GM18508 (cell line): ENCODE results near the gene HELB.

Experiments
- ATAC-seq: cut with Tn5 transposase; IDR thresholded peaks from one replicate; pipeline ENCODE4 v1.9.1; 2021; ENCODE audit warnings: moderate number of reproducible peaks; ENCODE audit not compliant: insufficient read depth, unreplicated experiment

Gene HELB

GRCh38 chr12:66301944-66302826 lies at the start of gene HELB:
TSS of gene HELB (plus strand) at chr12:66302493. CDS start at chr12:66302604, 111 bp downstream.
- peak; percentile 81 for ATAC-seq

GRCh38 chr12:66252771-66253170 lies 49.5 kb upstream of the HELB start:
- ATAC-seq: no peak

GRCh38 chr12:66255737-66256136 lies 46.6 kb upstream of the HELB start:
- no peak for ATAC-seq

DNA sequence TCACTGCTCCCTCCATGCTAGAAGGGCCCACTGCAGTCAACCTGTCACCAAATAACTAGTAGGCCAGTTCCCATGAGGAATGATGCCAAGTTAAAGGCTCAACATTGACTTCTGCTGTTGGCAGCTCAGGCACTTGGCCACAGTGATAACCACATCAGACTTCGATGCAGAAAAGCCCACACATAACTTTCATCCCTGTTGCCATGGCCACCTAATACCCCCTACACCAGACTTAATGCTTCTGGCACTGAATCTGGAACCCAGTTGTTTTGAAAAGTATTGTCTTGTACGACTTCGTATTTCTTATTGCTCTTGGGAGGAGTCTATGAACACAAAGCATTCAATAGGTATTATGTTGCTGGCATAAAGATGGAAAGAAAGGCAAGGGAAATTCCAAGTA lies 44.3 kb upstream of the HELB start:
- ATAC-seq: no peak

DNA sequence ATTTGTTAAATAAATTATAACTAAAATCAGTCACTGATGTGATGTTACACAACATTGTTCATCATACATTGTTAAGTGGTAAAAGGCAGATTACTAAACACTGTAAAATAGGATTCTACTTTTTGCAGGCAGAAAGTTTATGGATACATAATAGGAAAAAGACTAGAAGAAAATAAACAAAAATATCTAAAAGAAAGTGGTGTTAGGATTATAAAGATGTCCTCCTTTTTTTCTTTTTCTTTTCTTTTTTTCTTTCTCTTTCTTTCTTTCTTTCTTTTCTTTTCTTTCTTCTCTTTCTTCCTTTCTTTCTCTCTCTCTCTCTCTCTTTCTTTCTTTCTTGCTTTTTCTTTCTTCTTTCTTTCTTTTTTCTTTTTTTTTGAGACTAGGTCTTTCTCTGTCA lies 39.6 kb upstream of the HELB start:
- ATAC-seq: no peak

DNA sequence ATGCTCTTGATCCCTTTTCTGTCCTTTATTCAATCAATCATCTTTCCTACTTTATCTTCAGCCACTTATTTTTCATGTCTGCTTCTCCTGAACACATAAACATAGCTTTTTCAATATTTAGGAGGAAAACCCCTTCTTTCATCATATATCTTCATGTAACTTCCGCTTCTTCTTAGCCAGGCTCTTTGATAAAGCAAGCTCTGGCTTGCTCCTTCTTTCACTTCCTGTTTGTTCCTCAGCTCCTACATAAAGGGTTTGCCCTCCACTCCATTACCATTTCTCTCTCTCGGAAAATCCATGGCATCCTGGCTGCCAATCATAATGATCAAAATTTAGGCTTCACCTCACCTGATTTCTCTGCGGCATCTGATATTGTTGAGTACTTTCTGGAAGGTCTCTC lies 33.7 kb upstream of the HELB start:
- ATAC-seq: no peak

- no peak for ATAC-seq
Observed at GRCh38 chr12:66269142-66269541, 33.2 kb upstream of the HELB start.

DNA sequence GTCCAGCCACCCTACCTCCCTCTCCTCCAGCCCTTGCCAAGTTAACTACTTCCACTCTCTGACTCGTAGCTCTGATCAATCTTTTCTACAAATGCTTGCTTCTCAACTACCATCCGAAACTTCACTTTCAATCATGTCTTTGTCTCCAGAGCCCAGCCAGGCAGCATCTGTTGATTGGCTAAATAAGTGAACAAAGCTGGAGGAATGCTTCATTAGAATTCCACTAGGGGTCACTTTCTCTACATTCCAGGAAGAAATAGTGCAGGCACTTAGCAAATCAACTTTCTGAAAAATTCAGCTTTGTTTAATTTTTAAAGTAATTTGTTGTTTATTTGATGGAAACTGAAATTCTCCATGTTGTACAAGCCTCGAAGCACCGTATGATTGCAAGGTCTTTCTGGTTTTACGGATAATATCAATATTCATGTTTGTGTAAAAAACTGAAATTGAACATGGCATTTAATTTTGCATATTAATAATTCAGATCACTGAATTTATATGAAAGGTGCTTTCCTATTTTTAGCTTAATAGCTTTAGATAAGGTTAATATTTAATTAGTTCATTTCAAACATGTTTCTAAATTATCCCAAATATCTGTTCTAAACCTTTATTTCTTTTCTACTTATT lies 32.4 kb upstream of the HELB start:
- no peak for ATAC-seq

DNA sequence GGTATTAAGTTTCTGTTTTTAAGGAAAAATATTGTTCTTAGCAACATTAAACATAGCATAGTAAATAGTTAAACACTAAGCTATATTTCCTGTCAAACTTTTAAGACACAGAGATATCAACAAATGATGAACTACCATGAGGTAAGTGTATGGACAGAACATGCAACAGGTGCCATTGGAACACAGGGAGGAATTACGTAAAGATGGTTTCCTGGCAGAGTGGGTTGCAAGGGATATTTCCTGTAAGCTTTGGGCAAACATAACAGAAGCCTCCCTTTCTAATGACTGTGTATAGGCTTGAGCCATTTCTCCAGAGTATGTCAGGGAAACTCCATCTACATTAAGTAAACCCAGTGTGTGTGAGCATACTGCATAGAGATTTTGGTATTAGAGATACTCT lies 31.7 kb upstream of the HELB start:
- ATAC-seq: no peak

DNA sequence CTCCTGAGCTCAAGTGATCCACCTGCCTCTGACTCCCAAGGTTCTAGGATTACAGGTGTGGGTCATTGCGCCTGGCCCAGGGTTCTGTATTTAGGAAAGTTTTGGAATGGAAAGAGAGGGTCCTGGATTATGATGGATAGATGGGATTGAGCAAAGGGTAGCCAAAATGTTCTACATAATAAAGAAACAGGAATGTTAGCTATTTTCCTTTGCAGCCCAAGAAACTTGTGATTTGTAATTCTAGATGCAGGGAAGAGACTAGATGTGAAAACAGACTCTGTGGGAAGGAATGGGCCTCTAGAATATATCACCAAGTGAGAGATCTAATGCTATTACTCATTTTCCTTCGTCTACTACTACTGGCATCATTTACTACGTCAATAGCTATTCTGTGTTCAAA lies 29.6 kb upstream of the HELB start:
- no peak for ATAC-seq

DNA sequence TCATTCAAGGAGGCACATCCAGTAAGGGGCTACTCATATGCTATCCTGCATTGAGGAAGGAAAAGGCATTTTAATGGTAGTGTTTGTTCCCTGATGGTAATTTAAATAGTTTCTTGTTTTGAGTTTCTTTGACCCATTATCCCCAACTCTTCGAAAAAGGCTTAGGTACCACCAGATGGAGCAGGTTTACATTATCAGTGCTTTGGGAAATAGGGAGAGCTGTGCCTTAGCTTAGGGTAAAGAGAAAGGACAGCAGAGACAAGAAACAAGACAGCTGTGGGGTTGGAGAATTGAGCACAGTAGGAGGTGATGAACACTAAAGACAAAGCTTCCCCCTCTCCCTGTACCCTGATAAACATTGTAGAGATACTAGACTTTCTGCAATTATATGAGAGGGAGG lies 29.1 kb upstream of the HELB start:
- no peak for ATAC-seq

- ATAC-seq: no peak
Observed at GRCh38 chr12:66275040-66275439, 27.3 kb upstream of the HELB start.

DNA sequence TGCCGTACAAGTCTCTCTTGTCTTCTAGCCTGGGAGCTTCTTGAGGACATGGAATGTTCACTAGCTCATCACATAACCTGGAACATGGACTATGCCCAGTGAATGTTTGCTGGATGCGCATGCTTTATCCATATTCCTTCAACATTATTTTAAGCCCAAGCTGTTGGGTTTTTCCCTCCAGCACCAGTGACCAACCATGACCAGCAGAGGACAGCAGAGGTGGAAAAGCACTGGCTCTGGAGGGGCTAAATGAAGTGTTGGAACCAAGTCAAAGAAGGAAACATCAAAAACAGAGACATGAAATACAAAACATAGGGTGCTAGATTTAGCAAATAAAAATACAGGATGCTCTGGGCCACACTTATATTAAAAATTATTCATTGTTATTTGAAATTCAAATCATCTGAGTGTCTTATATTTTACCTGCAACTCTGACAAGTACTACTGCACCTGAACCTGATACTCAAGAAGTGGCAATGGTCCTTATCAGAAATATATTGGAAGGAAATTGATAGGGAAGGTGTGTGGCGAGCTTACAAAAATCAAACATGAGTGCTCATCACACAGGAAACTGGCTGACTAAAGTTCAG lies 23.1 kb upstream of the HELB start:
- ATAC-seq: no peak

DNA sequence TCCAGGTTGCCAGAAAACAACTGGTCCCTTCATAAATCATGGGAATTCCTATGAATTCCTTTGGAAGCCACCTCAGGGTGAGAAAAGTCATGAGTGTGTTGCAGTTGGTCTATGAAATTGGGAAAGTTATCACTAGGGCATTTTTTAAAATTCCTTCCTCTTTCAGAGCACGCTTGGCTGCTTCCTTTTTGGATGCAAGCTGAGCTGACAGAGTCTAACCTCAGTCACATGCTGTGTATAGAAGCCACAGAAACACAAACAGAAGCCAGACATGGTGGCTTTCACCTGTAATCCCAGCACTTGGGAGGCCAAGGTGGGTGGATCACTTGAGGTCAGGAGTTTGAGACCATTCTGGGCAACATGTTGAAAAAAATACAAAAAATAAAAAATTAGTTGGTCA lies 21.7 kb upstream of the HELB start:
- ATAC-seq: no peak

DNA sequence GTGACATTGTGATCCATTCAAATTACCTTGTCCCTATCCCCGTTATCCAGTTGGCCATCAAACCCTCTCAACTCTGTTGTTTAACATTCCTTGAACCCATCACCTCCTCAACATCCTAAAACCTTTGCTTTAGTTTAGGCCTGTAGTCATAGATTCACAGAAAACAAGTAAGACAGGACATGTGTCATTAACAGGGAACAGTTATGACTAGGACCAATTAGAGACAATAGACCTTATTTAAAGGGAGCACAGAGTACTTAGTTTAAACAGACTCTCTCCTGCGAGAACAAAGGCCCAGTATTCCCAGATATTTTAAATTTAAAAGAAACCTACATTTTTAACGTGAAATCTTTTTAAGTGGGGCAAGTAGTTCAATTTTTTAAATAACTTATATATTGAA lies 20.0 kb upstream of the HELB start:
- no peak for ATAC-seq

DNA sequence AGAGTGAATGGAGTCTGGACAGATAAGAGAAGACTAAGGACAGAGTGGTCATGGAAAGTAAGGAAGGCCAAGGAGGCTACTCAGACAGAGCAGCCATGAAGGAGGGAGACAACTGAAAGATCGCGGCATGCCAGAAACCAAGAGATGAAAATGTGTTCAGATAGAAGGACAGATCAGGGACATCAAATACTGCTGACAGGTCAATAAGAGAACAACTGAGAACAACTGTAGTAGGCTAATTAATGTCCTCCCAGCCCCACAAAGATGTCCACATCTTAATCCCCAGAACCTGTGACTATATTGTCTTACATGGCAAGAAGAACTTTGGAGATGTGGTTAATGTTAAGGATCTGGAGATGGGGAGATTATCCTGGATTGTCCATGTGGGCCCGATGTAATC lies 15.0 kb upstream of the HELB start:
- no peak for ATAC-seq

DNA sequence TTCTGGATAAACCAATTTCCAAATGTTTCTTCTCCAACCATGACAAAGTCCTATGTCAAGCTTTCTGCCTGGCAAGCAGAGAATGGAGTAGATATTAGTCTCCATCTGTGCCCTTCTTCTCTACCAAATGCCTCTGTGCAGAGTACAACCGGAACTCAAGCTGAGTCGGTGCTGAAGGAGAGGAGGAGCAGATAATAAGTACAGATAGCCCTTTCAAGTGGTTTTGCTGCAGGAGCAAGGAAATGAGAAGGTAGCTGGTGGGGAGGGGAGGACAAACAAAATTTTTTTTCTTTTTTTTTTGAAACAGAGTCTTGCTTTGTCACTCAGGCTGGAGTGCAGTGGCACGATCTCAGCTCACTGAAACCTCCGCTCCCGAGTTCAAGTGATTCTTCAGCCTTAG lies 14.2 kb upstream of the HELB start:
- no peak for ATAC-seq

GRCh38 chr12:66289485-66289884 lies 12.8 kb upstream of the HELB start:
- no peak for ATAC-seq

GRCh38 chr12:66290716-66291200 lies 11.5 kb upstream of the HELB start:
- ATAC-seq: no peak

DNA sequence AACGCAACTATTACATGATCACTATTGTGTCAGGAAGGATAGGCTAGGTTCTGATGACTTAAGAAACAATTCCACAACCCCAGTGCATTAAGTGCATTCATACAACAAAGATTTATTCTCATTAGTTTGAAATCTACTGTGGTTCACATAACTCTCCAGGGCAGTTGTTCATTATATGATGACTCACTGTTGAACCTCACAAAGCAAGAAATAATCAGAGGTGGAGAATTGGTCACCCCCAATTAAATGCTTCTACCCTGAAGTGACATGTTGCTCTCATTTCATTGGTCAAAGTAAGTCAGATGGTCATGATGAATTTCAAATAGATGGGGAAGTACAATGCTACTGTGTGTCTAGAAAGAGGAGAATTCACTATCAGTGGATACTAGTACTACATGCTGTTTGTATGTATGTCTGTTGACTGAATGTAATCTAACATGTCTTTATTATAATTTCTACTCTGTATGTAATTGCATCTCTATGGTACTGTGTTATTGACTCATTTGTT lies 6.1 kb upstream of the HELB start:
- ATAC-seq: no peak

DNA sequence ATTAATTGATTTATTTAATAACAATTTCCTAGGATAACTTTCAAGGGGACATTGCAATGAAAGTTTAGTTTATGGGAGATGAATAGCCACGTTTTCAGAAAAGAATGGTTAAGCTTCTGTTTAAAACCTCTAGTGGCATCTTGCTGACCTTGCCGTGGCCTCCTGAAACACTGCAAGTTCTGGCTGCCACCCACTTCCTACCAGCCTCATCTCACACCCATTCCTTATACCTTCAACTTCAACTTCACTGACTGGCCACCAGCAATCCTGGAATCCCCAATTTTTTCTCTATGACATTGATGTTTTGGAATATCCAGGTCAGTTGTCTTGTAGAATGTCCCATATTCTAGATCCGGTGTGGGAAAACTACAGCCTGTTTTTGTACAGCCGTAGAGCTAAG lies 5.2 kb upstream of the HELB start:
- ATAC-seq: no peak
